Glomerular endothelial cell (primary cell): ENCODE results near the gene PTPRN2. TPM values are rescaled to one million over a fixed set of nuclear protein-coding genes. Genes with fewer than 3 reads are reported as not detected.
"Not testable (repeated sequence)": the region's sequence is repeated elsewhere in the genome, so short reads cannot be mapped to it uniquely, and the experiment has no call there.

ENCODE experiments used
- DNase-seq: peaks from one replicate; pipeline ENCODE4 v3.0.0-alpha.2; 2011; ENCODE audit warnings: low read depth, low spot score; ENCODE audit errors: extremely low read depth
- total RNA-seq: library from RNA; depleted of rRNA; stranded (reverse); fragments of >200 nt; gene quantifications from 2 replicates; pipeline ENCODE4 v1.2.3, GENCODE V29; 2015

Gene PTPRN2
- total RNA-seq, 1 donor from 2014 or later = 10.0 TPM

GRCh38 chr7:157793973-157794745, 793.5 kb downstream of the PTPRN2 start:
- DNase-seq = no peak

- no peak for DNase-seq
These were observed 794.6 kb downstream of the PTPRN2 start for GRCh38 chr7:157793087-157793353.

GRCh38 chr7:157792241-157793086, 795.2 kb downstream of the PTPRN2 start:
- DNase-seq = no peak

DNA sequence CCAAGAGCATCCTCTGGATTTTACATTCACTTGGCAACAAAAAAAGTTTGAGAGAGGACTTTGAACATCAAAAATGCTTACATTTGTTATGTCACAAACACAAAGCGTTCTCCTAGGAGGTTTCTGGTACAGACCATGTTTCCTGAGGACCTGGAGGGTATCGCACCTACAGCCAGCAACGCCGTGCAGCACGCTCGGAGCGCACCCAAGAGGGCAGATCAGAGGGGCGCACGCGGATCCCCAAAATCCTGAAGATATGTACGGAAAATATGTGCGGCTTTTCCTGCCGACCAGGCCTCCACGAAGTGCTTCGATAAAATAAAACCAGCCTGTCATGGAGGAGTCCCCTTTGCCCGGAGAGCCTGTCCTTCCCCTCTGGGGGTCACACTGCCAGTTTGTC, 796.0 kb downstream of the PTPRN2 start:
- DNase-seq = no peak

DNA sequence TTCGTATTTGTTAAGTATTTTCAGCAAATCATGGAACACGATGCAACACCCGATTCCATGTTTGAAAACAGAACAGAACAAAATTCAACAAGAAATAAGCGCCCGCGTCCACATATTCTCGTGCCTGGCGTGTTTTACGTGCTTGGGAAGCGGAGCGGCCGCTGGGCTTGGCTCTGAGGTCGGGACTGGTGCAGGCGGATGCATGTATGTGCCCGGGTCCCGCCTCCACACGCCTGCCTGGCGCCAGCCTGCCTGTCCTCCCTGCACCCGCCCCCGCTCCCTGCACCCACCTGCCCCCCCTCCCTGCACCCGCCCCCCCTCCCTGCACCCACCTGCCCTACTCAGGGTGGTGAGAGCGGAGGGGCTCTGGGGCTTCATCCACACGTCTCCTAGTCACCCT, 796.4 kb downstream of the PTPRN2 start:
- DNase-seq = no peak

- DNase-seq = no peak
These were observed 797.7 kb downstream of the PTPRN2 start for GRCh38 chr7:157789942-157790341.

DNA sequence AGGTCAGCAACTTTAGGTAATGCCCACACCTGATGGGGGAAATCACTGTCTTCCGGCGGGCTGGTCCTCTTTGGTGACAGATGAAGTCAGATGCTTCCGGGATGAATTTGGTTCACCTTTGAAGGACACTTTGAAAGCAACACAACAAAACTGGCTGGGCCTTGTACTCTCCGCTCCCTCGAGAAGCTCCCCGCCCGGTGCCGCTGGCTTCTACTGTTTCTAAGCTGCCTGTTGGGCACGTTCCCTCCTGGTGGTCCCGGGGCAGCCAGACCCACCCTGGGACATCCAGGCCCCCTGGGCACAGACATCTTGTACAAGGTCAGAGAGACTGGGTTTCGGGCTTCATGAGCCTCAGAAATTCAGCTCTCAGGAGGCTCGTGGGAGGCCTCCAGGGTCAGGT, 798.5 kb downstream of the PTPRN2 start:
- DNase-seq = no peak

DNA sequence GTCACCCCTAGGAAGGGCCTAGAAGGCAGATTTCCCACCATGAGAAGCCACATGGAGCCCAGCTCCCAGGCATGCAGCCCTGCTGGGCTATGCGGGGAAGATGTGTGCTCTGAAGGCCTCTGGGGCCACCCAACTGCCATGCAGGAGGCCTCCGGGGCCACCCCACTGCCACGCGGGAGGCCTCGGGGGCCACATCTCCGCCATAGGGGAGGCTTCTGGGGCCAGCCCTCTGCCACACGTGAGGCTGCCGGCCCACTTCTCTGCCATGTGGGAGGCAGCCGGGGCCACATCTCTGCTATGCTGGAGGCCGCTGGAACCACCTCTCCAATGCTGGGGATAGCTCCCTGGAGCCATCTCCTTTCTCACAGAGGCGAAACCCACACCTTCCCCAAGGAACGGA, 799.0 kb downstream of the PTPRN2 start:
- DNase-seq = no peak

DNA sequence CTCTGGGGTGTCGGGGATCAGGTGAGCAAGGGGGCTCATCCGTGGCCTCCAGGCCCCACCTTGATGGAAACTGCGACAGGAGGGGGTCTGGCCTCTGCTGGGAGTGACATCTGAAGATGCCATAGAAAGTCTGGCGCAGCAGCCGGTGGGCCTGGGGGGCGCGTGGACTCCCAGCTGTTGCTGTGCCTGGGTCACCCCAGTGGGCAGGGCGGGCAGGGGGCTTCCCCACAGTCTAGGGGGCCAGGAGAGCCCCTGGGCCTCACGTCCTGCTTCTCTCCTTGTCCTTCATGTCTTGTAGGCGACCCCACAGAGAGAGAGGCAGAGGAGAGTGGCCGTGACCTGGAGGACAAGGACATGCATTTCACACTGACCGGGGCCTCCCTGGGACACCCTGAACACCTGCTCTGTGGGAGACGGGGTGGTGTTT, 800.3 kb downstream of the PTPRN2 start:
- no peak for DNase-seq

- DNase-seq = no peak
These were observed 801.0 kb downstream of the PTPRN2 start for GRCh38 chr7:157786375-157787274.

DNA sequence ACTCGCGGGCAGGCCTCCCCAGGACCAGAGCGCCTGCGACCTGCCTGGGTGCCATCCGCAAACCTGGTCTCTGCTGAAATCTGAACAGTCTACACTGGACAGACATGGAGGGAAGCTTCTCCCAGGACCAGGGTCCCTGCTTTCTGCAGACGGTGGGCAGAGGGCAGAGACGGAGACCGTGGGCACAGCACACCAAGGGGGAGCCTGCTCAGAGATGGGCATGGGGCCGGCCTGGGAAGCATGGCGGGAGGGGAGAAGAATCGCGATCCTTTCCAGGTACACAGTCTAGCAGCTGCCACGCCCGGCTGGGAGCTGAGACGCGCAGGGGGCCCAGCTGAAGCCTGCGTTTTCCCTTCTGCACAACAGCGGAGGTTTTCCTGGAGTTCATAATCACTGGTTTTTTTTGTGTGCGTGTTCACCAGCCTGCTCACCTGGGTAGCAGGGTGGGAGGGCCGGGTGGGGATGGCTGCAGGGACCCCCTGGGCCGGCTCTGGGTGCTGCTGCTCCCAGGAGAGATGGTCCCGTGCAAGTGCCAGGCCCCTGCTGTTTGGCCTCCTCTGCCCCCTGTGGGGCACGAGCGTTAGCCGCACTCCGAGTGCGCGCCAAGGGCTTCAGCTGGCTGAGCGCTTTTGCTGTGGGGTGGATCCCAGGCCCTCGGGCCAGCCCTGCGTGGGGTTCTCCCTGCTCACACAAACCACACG, 802.0 kb downstream of the PTPRN2 start:
- no peak for DNase-seq

- DNase-seq = no peak
These were observed 802.6 kb downstream of the PTPRN2 start for GRCh38 chr7:157784979-157785441.

GRCh38 chr7:157784041-157784835, 803.4 kb downstream of the PTPRN2 start:
- DNase-seq = no peak

DNA sequence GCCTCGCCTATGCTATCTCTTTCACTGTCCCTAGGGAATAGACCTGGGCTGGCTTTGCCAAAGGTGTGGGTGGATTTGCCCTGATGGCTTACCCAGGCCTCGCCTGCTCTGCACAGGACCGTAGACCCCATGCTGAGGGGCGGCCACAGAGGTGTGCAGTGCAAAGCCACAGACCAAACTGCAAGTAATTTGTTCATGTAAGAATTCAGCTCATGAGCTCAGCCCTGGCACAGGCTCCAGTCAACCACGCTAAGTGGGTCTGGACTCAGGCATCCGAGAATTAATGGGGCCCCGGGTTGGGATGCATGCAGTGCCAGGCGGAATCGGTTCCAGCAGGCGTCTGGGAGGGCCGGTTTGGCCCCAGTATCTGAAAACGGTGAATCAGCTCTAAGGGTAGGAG, 805.6 kb downstream of the PTPRN2 start:
- DNase-seq = no peak

GRCh38 chr7:157780721-157781120, 806.9 kb downstream of the PTPRN2 start:
- no peak for DNase-seq

- no peak for DNase-seq
These were observed 807.3 kb downstream of the PTPRN2 start for GRCh38 chr7:157780312-157780711.

GRCh38 chr7:157779206-157779605, 808.4 kb downstream of the PTPRN2 start:
- no peak for DNase-seq

GRCh38 chr7:157777194-157777762, 810.3 kb downstream of the PTPRN2 start:
- not testable (repeated sequence) for DNase-seq

DNA sequence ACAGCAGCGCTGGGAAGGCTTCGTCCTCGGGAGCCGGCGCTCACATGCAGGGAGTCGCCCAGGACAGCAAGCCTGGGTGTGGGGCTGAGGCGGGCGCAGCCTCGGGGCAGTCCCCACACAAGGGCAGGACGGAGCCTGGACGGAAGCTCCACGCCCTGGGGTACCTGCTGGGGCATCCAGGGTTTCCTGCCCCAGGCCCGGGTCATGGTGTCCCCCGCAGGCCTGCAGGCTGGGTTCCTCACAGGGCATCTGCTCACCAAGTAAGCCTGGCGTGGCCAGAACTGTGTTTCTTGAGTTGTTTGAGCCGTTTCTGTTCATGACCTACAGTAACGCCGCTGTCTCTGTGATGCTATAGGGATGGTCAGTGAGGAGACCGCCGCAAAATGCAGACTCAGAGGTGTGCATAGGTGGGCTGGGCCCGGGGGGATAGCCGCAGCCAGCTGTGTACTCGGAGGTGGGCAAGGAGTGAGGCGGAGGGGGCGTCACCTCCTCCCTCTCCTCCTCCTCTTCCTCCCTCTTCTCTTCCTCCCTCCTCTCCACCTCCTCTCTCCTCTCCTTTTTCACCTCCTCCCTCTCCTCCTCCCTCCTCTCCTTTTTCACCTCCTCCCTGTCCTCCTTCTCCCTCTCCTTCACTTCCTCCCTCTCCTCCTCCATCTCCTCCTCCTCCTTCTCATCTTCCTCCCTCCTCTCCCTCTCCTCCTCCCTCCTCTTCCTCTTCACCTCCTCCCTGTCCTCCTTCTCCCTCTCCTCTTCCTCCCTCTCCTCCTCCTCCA, 811.9 kb downstream of the PTPRN2 start:
- DNase-seq = no peak
